Calu3 (cell line): ENCODE data around the gene SYNE1. TPM values are rescaled to one million over a fixed set of nuclear protein-coding genes. Genes with fewer than 3 reads are reported as not detected.
A peak's percentile ranks its signal among the peaks of the same experiment; 100 is the strongest.

Source experiments
- BruUV-seq: library from RNA; stranded (reverse); fragments of 400-500 nt; replicated peaks from 2 replicates; lab custom pipeline; 2021; lab: Mats Ljungman, UMichigan
- CTCF ChIA-PET: fragments of 300-600 bp; sonication (Branson Sonifier 250); formaldehyde crosslinking; loops from one replicate; lab custom pipeline; 2022; ENCODE audit warnings: antibody characterized with exemption; lab: Charles Lee
- DNase-seq: peaks from one replicate; pipeline ENCODE4 v3.0.0; 2022
- H3K27ac Mint-ChIP-seq: one replicate; pipeline ENCODE4 v1.8.0; 2022; ENCODE audit warnings: mixed read lengths; ENCODE audit not compliant: unreplicated experiment
- H3K27me3 Mint-ChIP-seq: one replicate; pipeline ENCODE4 v1.8.0; 2022; ENCODE audit warnings: mixed read lengths; ENCODE audit not compliant: unreplicated experiment
- H3K36me3 Mint-ChIP-seq: one replicate; pipeline ENCODE4 v1.8.0; 2022; ENCODE audit warnings: mild to moderate bottlenecking, moderate library complexity, mixed read lengths; ENCODE audit not compliant: insufficient read depth, unreplicated experiment
- H3K4me1 Mint-ChIP-seq: one replicate; pipeline ENCODE4 v1.8.0; 2022; ENCODE audit warnings: mild to moderate bottlenecking, low read depth, mixed read lengths; ENCODE audit not compliant: unreplicated experiment
- H3K4me3 Mint-ChIP-seq: one replicate; pipeline ENCODE4 v1.8.0; 2022; ENCODE audit warnings: mild to moderate bottlenecking, low read depth, moderate library complexity, mixed read lengths; ENCODE audit not compliant: unreplicated experiment
- H3K9me3 Mint-ChIP-seq: one replicate; pipeline ENCODE4 v1.8.0; 2022; ENCODE audit warnings: low read depth, mixed read lengths; ENCODE audit not compliant: unreplicated experiment
- CTCF ChIP-seq: fragments of 200-600 bp; IDR thresholded peaks from one replicate; pipeline ENCODE4 v1.8.0; 2022; ENCODE audit warnings: antibody characterized with exemption; ENCODE audit not compliant: unreplicated experiment
- intact Hi-C: fragments of 100-400 bp; cut with micrococcal nuclease; formaldehyde crosslinking; loops from one replicate; pipeline ENCODE4 v1.10.0; 2022; ENCODE audit not compliant: unreplicated experiment
- total RNA-seq: library from RNA; stranded (reverse); gene quantifications from 2 replicates; pipeline ENCODE4 v1.2.3, GENCODE V29; 2022

Gene SYNE1
- total RNA-seq, 1 experiment from 2014 or later: 28.1 TPM

GRCh38 chr6:152595499-152595898 lies 41.7 kb downstream of the SYNE1 start:
- TF ChIP-seq CTCF: no peak
- peaks cover 12% of the 10 kb centered on the region for H3K27me3 Mint-ChIP-seq
- H3K4me3 Mint-ChIP-seq: no peak overlapping the region
- no peak overlapping the region for H3K27ac Mint-ChIP-seq
- no TSS peak for BruUV-seq
- CTCF ChIA-PET: interaction anchor here (1.3 kb wide), 1 partner anchor 47 kb away, joined by 3 read pairs; no protein-coding TSS in a partner anchor
- no peaks in the 10 kb centered on the region for H3K9me3 Mint-ChIP-seq
- peaks cover 6% of the 10 kb centered on the region for H3K36me3 Mint-ChIP-seq
- H3K4me1 Mint-ChIP-seq: peaks cover 15% of the 10 kb centered on the region
- DNase-seq: no peak
- intact Hi-C loops: no loop called here

GRCh38 chr6:152594701-152595100 lies 42.5 kb downstream of the SYNE1 start:
- intact Hi-C loops: no loop called here

GRCh38 chr6:152588456-152588855 lies 48.7 kb downstream of the SYNE1 start:
- no peaks in the 10 kb centered on the region for H3K36me3 Mint-ChIP-seq
- no peaks in the 10 kb centered on the region for H3K4me1 Mint-ChIP-seq
- CTCF ChIA-PET: no interaction called here
- intact Hi-C loops: no loop called here
- DNase-seq: no peak
- H3K4me3 Mint-ChIP-seq: no peak overlapping the region
- no peaks in the 10 kb centered on the region for H3K9me3 Mint-ChIP-seq
- no peak for TF ChIP-seq CTCF
- no peaks in the 10 kb centered on the region for H3K27me3 Mint-ChIP-seq
- no TSS peak for BruUV-seq
- H3K27ac Mint-ChIP-seq: no peak overlapping the region

More at GRCh38 chr6:152594701-152595100, 42.5 kb downstream of the SYNE1 start:
- no peak overlapping the region for H3K4me3 Mint-ChIP-seq
- TF ChIP-seq CTCF: no peak
- CTCF ChIA-PET: interaction anchor here (1.1 kb wide), 1 partner anchor 116 kb away, joined by 3 read pairs; no protein-coding TSS in a partner anchor
- peaks cover 3% of the 10 kb centered on the region for H3K36me3 Mint-ChIP-seq
- peaks cover 15% of the 10 kb centered on the region for H3K4me1 Mint-ChIP-seq
- no peaks in the 10 kb centered on the region for H3K9me3 Mint-ChIP-seq
- no peak overlapping the region for H3K27ac Mint-ChIP-seq
- peaks cover 4% of the 10 kb centered on the region for H3K27me3 Mint-ChIP-seq
- peak; percentile 1 for DNase-seq
- no TSS peak for BruUV-seq

- Mint-ChIP-seq H3K27me3 (no peaks in the 10 kb centered on the region), H3K4me3 (no peak overlapping the region), H3K36me3 (no peaks in the 10 kb centered on the region), H3K27ac (no peak overlapping the region), H3K9me3 (no peaks in the 10 kb centered on the region), H3K4me1 (no peaks in the 10 kb centered on the region)
- no peak for TF ChIP-seq CTCF
- intact Hi-C loops: no loop called here
- CTCF ChIA-PET: no interaction called here
- no TSS peak for BruUV-seq
- DNase-seq: no peak
These were observed 49.7 kb downstream of the SYNE1 start for GRCh38 chr6:152587473-152587872.
